GM08714 (cell line): ENCODE results near the gene RBM46.

Experiments
- H3K4me3 ChIP-seq: fragments of 200-500 bp; sonication (Bioruptor generic); 2 replicates; pipeline ENCODE4 v1.5.1; 2014; ENCODE audit warnings: mild to moderate bottlenecking, low read length, inconsistent platforms
- ZNF274 ChIP-seq: IDR thresholded peaks from 2 replicates; pipeline ENCODE4 v1.6.1; 2012; ENCODE audit warnings: mild to moderate bottlenecking, low read depth, low read length

Gene RBM46

GRCh38 chr4:154877110-154877760 is 96.2 kb downstream of the RBM46 start:
- no peak for TF ChIP-seq ZNF274
- H3K4me3 ChIP-seq: no peak overlapping the region
